Skeletal muscle tissue (tissue), 4 donors: Measurements from ENCODE around the gene SLC8A1. TPM values are rescaled to one million over a fixed set of nuclear protein-coding genes. Genes with fewer than 3 reads are reported as not detected.
"Not testable (repeated sequence)": the region's sequence is repeated elsewhere in the genome, so short reads cannot be mapped to it uniquely, and the experiment has no call there.

Source experiments
- H3K27ac ChIP-seq: one replicate; pipeline ENCODE4 v1.7.0; 2013; ENCODE audit warnings: mild to moderate bottlenecking, low read depth, low read length, inconsistent platforms
- H3K27me3 ChIP-seq, 3 donors: one replicate each; pipeline ENCODE4 v1.7.0; 2013; ENCODE audit warnings: low read length in 3 of 3; ENCODE audit not compliant: control insufficient read depth in 3 of 3, insufficient read depth in 3 of 3
- H3K36me3 ChIP-seq, 3 donors: one replicate each; pipeline ENCODE4 v1.7.0; 2013; ENCODE audit warnings: low read length in 3 of 3; ENCODE audit not compliant: control insufficient read depth in 3 of 3, insufficient read depth in 3 of 3
- H3K4me1 ChIP-seq, 3 donors: one replicate each; pipeline ENCODE4 v1.7.0; 2013; ENCODE audit warnings: low read length in 3 of 3, mild to moderate bottlenecking in 3 of 3; ENCODE audit not compliant: control insufficient read depth in 3 of 3, insufficient read depth in 3 of 3
- H3K4me3 ChIP-seq, 3 donors: one replicate each; pipeline ENCODE4 v1.7.0; 2013; ENCODE audit warnings: low read length in 3 of 3
- H3K9ac ChIP-seq, 3 donors: one replicate each; pipeline ENCODE4 v1.7.0; 2013; ENCODE audit warnings: low read length in 3 of 3, mild to moderate bottlenecking in 3 of 3, moderate library complexity in 2 of 3, low read depth in 1 of 3
- H3K9me3 ChIP-seq, 3 donors: one replicate each; pipeline ENCODE4 v1.7.0; 2013; ENCODE audit warnings: low read length in 3 of 3; ENCODE audit not compliant: control insufficient read depth in 3 of 3
- total RNA-seq: library from RNA; depleted of rRNA; stranded (reverse); fragments of >200 nt; gene quantifications from one replicate; pipeline ENCODE4 v1.2.3, GENCODE V29; 2014
- donor health status: Osteomylitis.

Gene SLC8A1
- total RNA-seq, 1 donor from 2014 or later = 45.9 TPM

DNA sequence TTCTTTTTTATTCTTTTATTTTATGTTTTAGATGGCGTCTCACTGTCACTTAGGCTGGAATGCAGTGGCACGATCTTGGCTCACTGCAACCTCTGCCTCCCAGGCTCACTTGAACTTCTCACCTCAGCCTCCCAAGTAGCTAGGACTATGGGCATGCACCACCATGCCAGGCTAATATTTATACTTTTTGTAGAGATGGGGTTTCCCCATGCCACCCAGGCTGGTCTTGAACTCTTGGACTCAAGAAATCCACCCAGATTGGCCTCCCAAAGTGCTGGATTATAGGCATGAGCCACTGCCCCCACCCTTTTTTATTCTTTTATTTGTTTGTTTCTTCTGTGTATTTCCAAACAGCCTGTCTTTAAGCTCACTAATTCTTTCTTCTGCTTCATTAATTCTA lies 366.1 kb downstream of the SLC8A1 start:
- H3K36me3 ChIP-seq = no peaks in the 10 kb centered on the region
- no peaks in the 10 kb centered on the region for H3K27me3 ChIP-seq
- H3K27ac ChIP-seq = no peak overlapping the region
- no peaks in the 10 kb centered on the region for H3K4me1 ChIP-seq
- no peak overlapping the region for H3K9ac ChIP-seq
- H3K4me3 ChIP-seq = no peak overlapping the region
- H3K9me3 ChIP-seq = peaks cover 0 to 6% (median 0%) of the 10 kb centered on the region in 3 donors

- H3K4me3 ChIP-seq, H3K9me3 ChIP-seq, H3K27ac ChIP-seq, H3K27me3 ChIP-seq, H3K36me3 ChIP-seq, H3K9ac ChIP-seq, H3K4me1 ChIP-seq: not testable (repeated sequence)
These were observed 378.6 kb downstream of the SLC8A1 start for GRCh38 chr2:40073336-40073735.

DNA sequence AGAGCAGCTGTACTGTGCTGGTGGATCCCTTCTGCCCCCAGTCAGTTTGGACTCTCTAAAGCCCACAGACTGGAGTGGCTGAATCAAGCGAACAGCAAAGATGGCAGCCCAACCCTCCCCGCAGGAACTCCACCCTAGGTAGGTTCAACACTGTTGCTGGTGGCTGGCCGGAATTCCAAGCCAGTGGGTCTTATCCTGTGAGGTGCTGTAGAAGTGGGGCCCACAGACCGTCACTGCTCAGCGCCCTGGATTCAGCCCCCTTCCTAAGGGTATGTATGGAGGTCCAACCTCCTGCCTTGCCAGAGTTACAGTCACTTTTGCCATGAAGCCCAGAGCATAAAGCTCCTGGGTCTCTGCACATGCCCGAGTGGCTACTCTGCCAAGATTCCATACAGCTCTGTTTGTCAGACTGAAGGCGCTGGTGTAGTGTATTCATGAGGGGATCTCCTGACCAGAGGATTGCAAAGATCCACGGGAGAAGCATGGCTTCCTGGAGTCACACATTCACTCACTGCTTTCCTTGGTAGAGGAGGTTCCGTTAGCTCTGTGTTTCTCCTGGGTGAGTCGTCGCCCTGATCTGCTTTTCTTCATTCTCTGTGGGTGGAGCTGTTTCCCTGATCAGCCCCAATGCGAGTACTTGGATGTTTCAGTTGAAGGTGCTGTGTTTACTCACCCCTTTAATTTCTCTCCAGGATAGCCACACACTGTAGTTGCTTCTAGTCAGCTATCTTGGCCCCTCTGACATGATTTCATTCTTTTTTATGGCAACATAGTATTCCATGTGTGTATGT lies 379.3 kb downstream of the SLC8A1 start:
- no peaks in the 10 kb centered on the region for H3K36me3 ChIP-seq
- H3K27me3 ChIP-seq = no peaks in the 10 kb centered on the region
- H3K4me3 ChIP-seq = no peak overlapping the region
- H3K9me3 ChIP-seq = no peaks in the 10 kb centered on the region
- H3K27ac ChIP-seq = no peak overlapping the region
- no peaks in the 10 kb centered on the region for H3K4me1 ChIP-seq
- no peak overlapping the region for H3K9ac ChIP-seq

DNA sequence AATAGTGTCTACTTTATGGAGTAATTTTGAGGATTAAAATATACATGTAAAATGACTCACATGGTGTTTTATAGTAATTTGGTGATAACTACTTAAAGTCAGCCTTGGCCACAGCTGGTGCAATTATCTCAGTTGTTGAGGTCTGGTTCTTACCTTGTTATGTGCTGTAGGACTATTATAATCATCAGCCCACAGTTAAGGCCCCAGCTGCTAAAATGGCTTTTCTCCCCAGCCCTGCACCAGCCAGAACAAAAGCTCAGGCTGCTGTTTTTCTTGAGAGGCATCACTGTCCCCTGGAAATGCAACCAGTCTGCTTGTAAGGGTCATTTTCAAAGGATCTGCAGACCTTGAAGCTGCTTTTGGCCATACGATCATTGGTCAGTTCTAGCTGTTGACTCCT lies 389.5 kb downstream of the SLC8A1 start:
- H3K36me3 ChIP-seq = no peaks in the 10 kb centered on the region
- no peaks in the 10 kb centered on the region for H3K9me3 ChIP-seq
- no peaks in the 10 kb centered on the region for H3K27me3 ChIP-seq
- no peaks in the 10 kb centered on the region for H3K4me1 ChIP-seq
- no peak overlapping the region for H3K4me3 ChIP-seq
- no peak overlapping the region for H3K9ac ChIP-seq
- no peak overlapping the region for H3K27ac ChIP-seq

GRCh38 chr2:40049781-40050180 lies 402.1 kb downstream of the SLC8A1 start:
- peaks cover 0 to 8% (median 3%) of the 10 kb centered on the region in 3 donors for H3K4me1 ChIP-seq
- H3K9me3 ChIP-seq = no peaks in the 10 kb centered on the region
- H3K4me3 ChIP-seq = no peak overlapping the region
- no peaks in the 10 kb centered on the region for H3K27me3 ChIP-seq
- H3K9ac ChIP-seq = no peak overlapping the region
- no peak overlapping the region for H3K27ac ChIP-seq
- H3K36me3 ChIP-seq = no peaks in the 10 kb centered on the region

- H3K9ac ChIP-seq = no peak overlapping the region
- H3K4me3 ChIP-seq = no peak overlapping the region
- no peak overlapping the region for H3K27ac ChIP-seq
- no peaks in the 10 kb centered on the region for H3K27me3 ChIP-seq
- peaks cover 0 to 8% (median 3%) of the 10 kb centered on the region in 3 donors for H3K4me1 ChIP-seq
- H3K36me3 ChIP-seq = no peaks in the 10 kb centered on the region
- no peaks in the 10 kb centered on the region for H3K9me3 ChIP-seq
These were observed 403.4 kb downstream of the SLC8A1 start for GRCh38 chr2:40048506-40048905.

DNA sequence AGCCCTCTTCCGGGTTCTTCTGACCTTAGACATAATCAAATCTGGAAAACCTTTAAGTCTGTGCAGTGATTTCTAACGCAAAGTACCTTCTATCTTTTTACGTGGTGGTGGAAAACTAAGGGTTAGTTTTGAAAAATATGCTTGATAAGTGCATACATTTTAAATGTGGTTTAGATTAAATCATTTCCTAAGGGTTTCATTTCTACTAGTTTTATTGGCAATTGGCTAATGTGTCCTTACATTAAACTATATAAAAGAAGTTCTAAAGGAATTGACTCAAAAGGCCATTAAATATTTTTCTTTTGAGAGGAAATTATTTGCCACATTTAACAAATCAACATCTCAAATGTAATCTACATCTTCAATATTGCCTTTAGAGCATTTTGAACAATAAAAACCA lies 404.5 kb downstream of the SLC8A1 start:
- no peaks in the 10 kb centered on the region for H3K36me3 ChIP-seq
- no peaks in the 10 kb centered on the region for H3K27me3 ChIP-seq
- H3K4me1 ChIP-seq = peaks cover 0 to 8% (median 3%) of the 10 kb centered on the region in 3 donors
- no peak overlapping the region for H3K27ac ChIP-seq
- no peak overlapping the region for H3K9ac ChIP-seq
- H3K9me3 ChIP-seq = no peaks in the 10 kb centered on the region
- H3K4me3 ChIP-seq = no peak overlapping the region
